Activated CD4-positive, alpha-beta memory T cell treated with anti-CD3 and anti-CD28 coated beads, Interleukin-2, amount 10 ng/mL, durations not matched to agents 7 days and 5 days (primary cell): Measurements from ENCODE around the gene CDC45. TPM values are rescaled to one million over a fixed set of nuclear protein-coding genes. Genes with fewer than 3 reads are reported as not detected.

Experiments used
- total RNA-seq, 2 experiments: library from RNA; stranded (reverse); gene quantifications; one replicate each; pipeline ENCODE4 v1.2.3, GENCODE V29; 2021

Gene CDC45
- total RNA-seq, 2 experiments from 2014 or later = 53.2 to 56.2 TPM

Other genes starting within 250 kb of the CDC45 start
- gene CLTCL1, start 188.2 kb upstream of the CDC45 start, total RNA-seq = 1 to 10 TPM in 1 of 2 experiments, under 1 TPM in 1; 0.93 to 1.1 TPM
- gene HIRA, start 48.2 kb upstream of the CDC45 start, total RNA-seq = 10 to 100 TPM; 52.0 to 52.8 TPM
- 10 to 100 TPM; 22.4 to 24.6 TPM for gene MRPL40, start 47.4 kb upstream of the CDC45 start, total RNA-seq
- gene C22orf39, start 32.2 kb upstream of the CDC45 start, total RNA-seq = 10 to 100 TPM; 31.8 to 32.9 TPM
- gene UFD1, start 727 bp upstream of the CDC45 start, total RNA-seq = 10 to 100 TPM; 62.1 to 65.6 TPM
- gene CLDN5, start 44.5 kb downstream of the CDC45 start, total RNA-seq = under 1 TPM in 1 of 2 experiments, not detected in 1; 0.38 TPM
- gene SEPTIN5, start 234.6 kb downstream of the CDC45 start, total RNA-seq = not detected
- not detected for gene GP1BB, start 243.6 kb downstream of the CDC45 start, total RNA-seq